H1 (cell line): ENCODE measurements around the gene CNTN5. TPM values are rescaled to one million over a fixed set of nuclear protein-coding genes. Genes with fewer than 3 reads are reported as not detected.

Source experiments
- CTCF ChIA-PET: fragments of 300-600 bp; sonication (Branson Sonifier 250); formaldehyde crosslinking; loops from one replicate; lab custom pipeline; 2021; ENCODE audit not compliant: partially characterized antibody; lab: Charles Lee
- POLR2A ChIA-PET: fragments of 300-600 bp; sonication (Branson Sonifier 250); formaldehyde crosslinking; loops from one replicate; lab custom pipeline; 2021; ENCODE audit warnings: inconsistent platforms; ENCODE audit not compliant: partially characterized antibody; lab: Charles Lee
- DNase-seq, 2 experiments: peaks; one replicate each; pipeline versions ENCODE4 v3.0.0 to v3.0.0-alpha.2; 2010 to 2022; ENCODE audit warnings: low spot score in 2 of 2, low read depth in 1 of 2, mixed read lengths in 1 of 2
- FAIRE-seq: peaks from 2 replicates; lab custom pipeline; 2011; peaks lifted over from hg19 to GRCh38; lab: Jason Lieb, UNC
- H2AFZ ChIP-seq: 2 replicates; pipeline ENCODE4 v1.8.1; 2012; ENCODE audit warnings: low read length, inconsistent platforms
- H2AK5ac ChIP-seq: 2 replicates; pipeline ENCODE4 v1.6.1; 2013; ENCODE audit warnings: low read depth, low read length
- H2BK120ac ChIP-seq: replicated peaks from 2 replicates; pipeline ENCODE3; 2013; ENCODE audit warnings: low read depth, low read length, inconsistent platforms
- H2BK12ac ChIP-seq: 2 replicates; pipeline ENCODE4 v1.6.1; 2013; ENCODE audit warnings: low read depth, low read length
- H2BK15ac ChIP-seq: 2 replicates; pipeline ENCODE4 v1.6.1; 2013; ENCODE audit warnings: low read length
- H2BK20ac ChIP-seq: 2 replicates; pipeline ENCODE4 v1.6.1; 2013; ENCODE audit warnings: low read length
- H2BK5ac ChIP-seq: 2 replicates; pipeline ENCODE4 v1.6.1; 2013; ENCODE audit warnings: low read depth, low read length
- H3K14ac ChIP-seq: 2 replicates; pipeline ENCODE4 v1.6.1; 2013; ENCODE audit warnings: inconsistent platforms; ENCODE audit not compliant: insufficient read length
- H3K18ac ChIP-seq: 2 replicates; pipeline ENCODE4 v1.6.1; 2013; ENCODE audit warnings: low read length; ENCODE audit errors: extremely low read depth
- H3K23ac ChIP-seq: 2 replicates; pipeline ENCODE4 v1.6.1; 2013; ENCODE audit warnings: inconsistent platforms; ENCODE audit not compliant: insufficient read length
- H3K23me2 ChIP-seq: 2 replicates; pipeline ENCODE4 v1.6.1; 2013; ENCODE audit warnings: low read depth, low read length
- H3K27ac ChIP-seq: 2 replicates; pipeline ENCODE4 v1.6.1; 2011; ENCODE audit warnings: low read depth, low read length, inconsistent platforms
- H3K27me3 ChIP-seq, 4 experiments: replicated peaks in 1 of 4; 1 replicate in 1 of 4; 2 replicates in 3 of 4; pipeline versions ENCODE4 v1.6.1 to v1.8.1; 2011 to 2013; ENCODE audit warnings: low read length in 3 of 4, mild to moderate bottlenecking in 3 of 4, inconsistent platforms in 2 of 4, mixed read lengths in 2 of 4, moderate library complexity in 1 of 4; ENCODE audit not compliant: control insufficient read depth in 3 of 4, insufficient read depth in 3 of 4; ENCODE audit errors: extremely low read depth in 1 of 4
- H3K36me3 ChIP-seq, 4 experiments: 2 replicates each; pipeline versions ENCODE4 v1.6.1 to v1.8.1; 2011 to 2013; ENCODE audit warnings: mild to moderate bottlenecking in 4 of 4, low read length in 3 of 4, moderate library complexity in 2 of 4, control low read depth in 1 of 4, inconsistent platforms in 1 of 4; ENCODE audit not compliant: insufficient read depth in 4 of 4, control insufficient read depth in 2 of 4
- H3K4ac ChIP-seq: replicated peaks from 2 replicates; pipeline ENCODE3; 2013; ENCODE audit warnings: low read length, low read depth, mixed read lengths, inconsistent platforms; ENCODE audit not compliant: insufficient read length
- H3K4me1 ChIP-seq, 4 experiments: replicated peaks in 1 of 4; 1 replicate in 1 of 4; 2 replicates in 3 of 4; pipeline versions ENCODE4 v1.6.1 to v1.8.1; 2011 to 2013; ENCODE audit warnings: low read length in 3 of 4, inconsistent platforms in 2 of 4, mixed read lengths in 1 of 4; ENCODE audit not compliant: insufficient read depth in 4 of 4, control insufficient read depth in 3 of 4
- H3K4me2 ChIP-seq, 2 experiments: 2 replicates each; pipeline versions ENCODE4 v1.6.1 to v1.8.1; 2011 to 2013; ENCODE audit warnings: low read depth in 2 of 2, low read length in 2 of 2, control low read depth in 1 of 2, inconsistent platforms in 1 of 2, mild to moderate bottlenecking in 1 of 2; ENCODE audit not compliant: insufficient read depth in 1 of 2
- H3K4me3 ChIP-seq, 4 experiments: fragments of 200-600, 300-600 bp in 1 of 4; sonication (generic), shearing (Covaris generic), sonication (Bioruptor Twin) in 1 of 4; 2 replicates each; pipeline versions ENCODE4 v1.5.1 to v1.8.1; 2011 to 2016; ENCODE audit warnings: low read length in 4 of 4, low read depth in 3 of 4, control low read depth in 2 of 4, inconsistent platforms in 2 of 4, mild to moderate bottlenecking in 2 of 4, mixed read lengths in 1 of 4, moderate library complexity in 1 of 4; ENCODE audit not compliant: insufficient read depth in 2 of 4; ENCODE audit errors: extremely low read depth in 1 of 4
- H3K56ac ChIP-seq: replicated peaks from 2 replicates; pipeline ENCODE3; 2013; ENCODE audit warnings: low read depth, mild to moderate bottlenecking, mixed read lengths, low read length, inconsistent platforms; ENCODE audit not compliant: insufficient read length
- H3K79me1 ChIP-seq: 2 replicates; pipeline ENCODE4 v1.6.1; 2013; ENCODE audit warnings: low read depth, low read length, control low read depth
- H3K79me2 ChIP-seq, 2 experiments: 2 replicates each; pipeline versions ENCODE4 v1.6.1 to v1.8.1; 2012 to 2013; ENCODE audit warnings: low read length in 2 of 2, mild to moderate bottlenecking in 2 of 2, inconsistent platforms in 1 of 2; ENCODE audit not compliant: insufficient read depth in 2 of 2, control insufficient read depth in 1 of 2
- H3K9ac ChIP-seq, 4 experiments: replicated peaks in 1 of 4; 1 replicate in 1 of 4; 2 replicates in 3 of 4; pipeline versions ENCODE4 v1.6.1 to v1.8.1; 2011 to 2013; ENCODE audit warnings: low read depth in 3 of 4, low read length in 3 of 4, control low read depth in 2 of 4, mild to moderate bottlenecking in 2 of 4, moderate library complexity in 2 of 4, inconsistent platforms in 1 of 4; ENCODE audit errors: extremely low read depth in 1 of 4
- H3K9me3 ChIP-seq, 2 experiments: 2 replicates each; pipeline versions ENCODE4 v1.6.1 to v1.8.1; 2012 to 2013; ENCODE audit warnings: mild to moderate bottlenecking in 2 of 2, moderate library complexity in 2 of 2, control low read depth in 1 of 2, inconsistent platforms in 1 of 2, low read depth in 1 of 2, low read length in 1 of 2, mixed read lengths in 1 of 2; ENCODE audit not compliant: insufficient read depth in 2 of 2
- H4K20me1 ChIP-seq, 2 experiments: replicated peaks in 1 of 2; 2 replicates each; pipeline versions ENCODE3 to v1.8.1; 2011 to 2013; ENCODE audit warnings: inconsistent platforms in 2 of 2, low read length in 2 of 2, mild to moderate bottlenecking in 1 of 2; ENCODE audit not compliant: insufficient read depth in 2 of 2, control insufficient read depth in 1 of 2
- H4K5ac ChIP-seq: 2 replicates; pipeline ENCODE4 v1.6.1; 2013; ENCODE audit warnings: low read length, low read depth, mixed read lengths, inconsistent platforms; ENCODE audit not compliant: insufficient read length
- H4K8ac ChIP-seq: 2 replicates; pipeline ENCODE4 v1.8.0; 2013; ENCODE audit warnings: mild to moderate bottlenecking, moderate library complexity, low read length, inconsistent platforms; ENCODE audit not compliant: insufficient read depth; ENCODE audit errors: extremely low read depth
- H4K91ac ChIP-seq: replicated peaks from 2 replicates; pipeline ENCODE3; 2013; ENCODE audit warnings: low read length, mixed read lengths, inconsistent platforms; ENCODE audit not compliant: insufficient read length
- ASH2L ChIP-seq: fragments of 200-600, 300-600 bp; sonication (generic); IDR thresholded peaks from one replicate; pipeline ENCODE4 v1.7.1; 2017; ENCODE audit warnings: low read length
- FOSL1 ChIP-seq: IDR thresholded peaks from 2 replicates; pipeline ENCODE4 v1.6.1; 2011; ENCODE audit warnings: mild to moderate bottlenecking, low read depth, low read length, moderate library complexity; ENCODE audit not compliant: insufficient read depth
- GABPA ChIP-seq: IDR thresholded peaks from 2 replicates; pipeline ENCODE4 v1.6.1; 2011; ENCODE audit warnings: mild to moderate bottlenecking, low read length, moderate library complexity, borderline replicate concordance; ENCODE audit not compliant: insufficient read depth
- JUN ChIP-seq: IDR thresholded peaks from 2 replicates; pipeline ENCODE4 v1.6.1; 2011; ENCODE audit warnings: low read depth, mild to moderate bottlenecking, improper control_type of control experiment, low read length
- KDM4A ChIP-seq: IDR thresholded peaks from one replicate; pipeline ENCODE4 v1.7.1; 2012; ENCODE audit warnings: low read depth, mild to moderate bottlenecking, moderate library complexity, low read length, inconsistent platforms; ENCODE audit not compliant: severe bottlenecking
- KDM5A ChIP-seq: fragments of 200-600 bp; IDR thresholded peaks from 2 replicates; pipeline ENCODE4 v1.7.1; 2012; ENCODE audit warnings: mild to moderate bottlenecking, low read length, inconsistent platforms, mixed read lengths
- PHF8 ChIP-seq: fragments of 200-600 bp; sonication (generic); conservative IDR thresholded peaks from 2 replicates; pipeline ENCODE4 v1.7.1; 2012; ENCODE audit warnings: low read depth, mild to moderate bottlenecking, inconsistent platforms, low read length, moderate library complexity
- RFX5 ChIP-seq: IDR thresholded peaks from 2 replicates; pipeline ENCODE4 v1.6.1; 2011; ENCODE audit warnings: low read depth, low read length, improper control_type of control experiment, borderline replicate concordance
- SIRT6 ChIP-seq: IDR thresholded peaks from one replicate; pipeline ENCODE4 v1.7.1; 2012; ENCODE audit warnings: low read length, inconsistent platforms
- SP2 ChIP-seq: IDR thresholded peaks from 2 replicates; pipeline ENCODE4 v1.6.1; 2012; ENCODE audit warnings: mild to moderate bottlenecking, low read length, inconsistent platforms
- SP4 ChIP-seq: IDR thresholded peaks from 2 replicates; pipeline ENCODE4 v1.6.1; 2012; ENCODE audit warnings: low read length, inconsistent platforms
- WGBS, 2 experiments: shearing (Covaris generic) in 1 of 2; methylation state at CpG; one replicate each; pipeline versions ENCODE4 v1.1.6 to v1.1.7; 2013 to 2015; ENCODE audit warnings: low lambda C conversion rate in 2 of 2, mixed read lengths in 2 of 2, inconsistent platforms in 1 of 2, low coverage in 1 of 2, missing lambda C conversion rate in 1 of 2; ENCODE audit not compliant: insufficient replicate concordance in 2 of 2, insufficient coverage in 1 of 2, insufficient read length in 1 of 2; ENCODE audit errors: extremely low coverage in 1 of 2, missing lambda C conversion rate in 1 of 2; 5-methylcytosine and 5-hydroxymethylcytosine counted together
- polyA plus RNA-seq, 7 experiments: library from polyadenylated mRNA; depleted of rRNA in 3 of 7; stranded (reverse) in 5 of 7; unstranded in 2 of 7; fragments of >200 nt in 5 of 7; fragments of 200-250 nt in 2 of 7; gene quantifications; 1 replicate in 5 of 7; 2 replicates in 1 of 7; 4 replicates in 1 of 7; pipeline versions ENCODE4 v1.2.1 to v1.2.3, GENCODE V29; 2011 to 2013; ENCODE audit warnings: missing spikeins in 2 of 7, mixed read lengths in 2 of 7
- total RNA-seq: library from RNA; stranded (reverse); fragmentation: NEBNext Ultra II Directional; extraction: Animal tissue kit (Norgen Biotek cat#: 25700); gene quantifications from 2 replicates; pipeline ENCODE4 v1.2.1, GENCODE V29; 2021
- TF ChIP-seq, protein P1 (sequence below): IDR thresholded peaks from 2 replicates; pipeline ENCODE4 v1.6.1; 2011; ENCODE audit warnings: low read depth, mild to moderate bottlenecking, low read length; ENCODE audit not compliant: insufficient read depth
- TF ChIP-seq, protein P2 (sequence below): IDR thresholded peaks from 2 replicates; pipeline ENCODE4 v1.6.1; 2012; ENCODE audit warnings: low read length, inconsistent platforms

Gene CNTN5
- total and polyA plus RNA-seq, 2 of the 8 experiments (the other 6 are each of a cell fraction or from before 2014, with no cell fraction given): not detected

DNA sequence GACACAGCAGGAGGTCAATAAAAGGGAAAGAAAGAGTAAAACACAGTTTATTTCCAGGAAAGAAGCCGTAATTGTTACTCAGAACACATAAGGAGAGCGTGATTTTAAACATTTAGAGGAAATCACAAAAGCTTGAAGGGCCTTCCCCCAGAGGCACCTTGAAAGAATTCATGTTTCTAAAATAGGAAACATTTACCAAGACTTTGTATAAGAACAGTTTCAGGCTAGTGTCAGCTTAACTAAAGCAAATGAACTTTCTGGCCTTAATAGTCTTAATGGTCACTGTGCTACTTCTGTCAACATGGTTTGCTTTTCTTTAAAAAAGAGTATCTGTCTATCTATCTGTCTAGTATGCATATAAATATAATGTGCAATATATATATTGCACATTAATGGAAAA is 208.8 kb downstream of the CNTN5 start:
- H2BK20ac ChIP-seq: no peak overlapping the region
- no peaks in the 10 kb centered on the region for H3K36me3 ChIP-seq
- no peak overlapping the region for H2AFZ ChIP-seq
- WGBS, 2 experiments: 85% methylated on average over 2 of the region's 2 CpGs; no CpG with 5 or more reads in 1 of the 2 experiments
- H2BK5ac ChIP-seq: no peak overlapping the region
- no peaks in the 10 kb centered on the region for H3K27me3 ChIP-seq
- TF ChIP-seq SP2 (no peak), JUN (no peak), ASH2L (no peak), RFX5 (no peak), SIRT6 (no peak), KDM4A (no peak), FOSL1 (no peak), GABPA (no peak), SP4 (no peak), PHF8 (no peak), KDM5A (no peak)
- TF ChIP-seq, protein P1, sequence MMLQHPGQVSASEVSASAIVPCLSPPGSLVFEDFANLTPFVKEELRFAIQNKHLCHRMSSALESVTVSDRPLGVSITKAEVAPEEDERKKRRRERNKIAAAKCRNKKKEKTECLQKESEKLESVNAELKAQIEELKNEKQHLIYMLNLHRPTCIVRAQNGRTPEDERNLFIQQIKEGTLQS: no peak
- TF ChIP-seq, protein P2, sequence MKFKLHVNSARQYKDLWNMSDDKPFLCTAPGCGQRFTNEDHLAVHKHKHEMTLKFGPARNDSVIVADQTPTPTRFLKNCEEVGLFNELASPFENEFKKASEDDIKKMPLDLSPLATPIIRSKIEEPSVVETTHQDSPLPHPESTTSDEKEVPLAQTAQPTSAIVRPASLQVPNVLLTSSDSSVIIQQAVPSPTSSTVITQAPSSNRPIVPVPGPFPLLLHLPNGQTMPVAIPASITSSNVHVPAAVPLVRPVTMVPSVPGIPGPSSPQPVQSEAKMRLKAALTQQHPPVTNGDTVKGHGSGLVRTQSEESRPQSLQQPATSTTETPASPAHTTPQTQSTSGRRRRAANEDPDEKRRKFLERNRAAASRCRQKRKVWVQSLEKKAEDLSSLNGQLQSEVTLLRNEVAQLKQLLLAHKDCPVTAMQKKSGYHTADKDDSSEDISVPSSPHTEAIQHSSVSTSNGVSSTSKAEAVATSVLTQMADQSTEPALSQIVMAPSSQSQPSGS: no peak
- no peak overlapping the region for H3K9ac ChIP-seq
- H3K4ac ChIP-seq: no peak overlapping the region
- H3K23me2 ChIP-seq: no peaks in the 10 kb centered on the region
- POLR2A ChIA-PET: no interaction called here
- H2BK12ac ChIP-seq: no peak overlapping the region
- H3K4me3 ChIP-seq: no peak overlapping the region
- no peak overlapping the region for H3K23ac ChIP-seq
- H3K56ac ChIP-seq: no peak overlapping the region
- H4K91ac ChIP-seq: no peak overlapping the region
- CTCF ChIA-PET: no interaction called here
- H4K8ac ChIP-seq: no peak overlapping the region
- no peak overlapping the region for H2AK5ac ChIP-seq
- no peak overlapping the region for H3K18ac ChIP-seq
- no peaks in the 10 kb centered on the region for H3K79me2 ChIP-seq
- no peaks in the 10 kb centered on the region for H4K20me1 ChIP-seq
- peaks cover 0 to 3% of the 10 kb centered on the region in 2 experiments; a peak in 1 of 4 replicates for H3K9me3 ChIP-seq
- H2BK15ac ChIP-seq: no peak overlapping the region
- FAIRE-seq: no peak
- no peaks in the 10 kb centered on the region for H3K79me1 ChIP-seq
- H4K5ac ChIP-seq: no peak overlapping the region
- no peak overlapping the region for H3K4me2 ChIP-seq
- no peak overlapping the region for H3K14ac ChIP-seq
- H3K27ac ChIP-seq: no peak overlapping the region
- H3K4me1 ChIP-seq: no peaks in the 10 kb centered on the region
- no peak for DNase-seq
- no peak overlapping the region for H2BK120ac ChIP-seq
